H9 (cell line): ENCODE measurements around the gene MACROD1. TPM values are rescaled to one million over a fixed set of nuclear protein-coding genes. Genes with fewer than 3 reads are reported as not detected.

Experiments
- DNase-seq: peaks from one replicate; pipeline ENCODE4 v3.0.0-alpha.2; 2017
- H2AFZ ChIP-seq: one replicate; pipeline ENCODE4 v1.6.1; 2013; ENCODE audit warnings: mild to moderate bottlenecking, low read length, control low read depth, moderate library complexity
- H2AK5ac ChIP-seq: 2 replicates; pipeline ENCODE4 v1.6.1; 2013; ENCODE audit warnings: low read length, control low read depth, mixed read lengths; ENCODE audit not compliant: insufficient read length
- H2BK120ac ChIP-seq: one replicate; pipeline ENCODE4 v1.6.1; 2013; ENCODE audit warnings: low read depth, mild to moderate bottlenecking, low read length, control low read depth, inconsistent platforms; ENCODE audit not compliant: poor library complexity, severe bottlenecking
- H2BK12ac ChIP-seq: 2 replicates; pipeline ENCODE4 v1.6.1; 2013; ENCODE audit warnings: low read length, control low read depth, mixed read lengths, low read depth; ENCODE audit not compliant: insufficient read length
- H2BK15ac ChIP-seq: 2 replicates; pipeline ENCODE4 v1.6.1; 2013; ENCODE audit warnings: low read depth, low read length, control low read depth
- H2BK20ac ChIP-seq: one replicate; pipeline ENCODE4 v1.6.1; 2013; ENCODE audit warnings: low read depth, mild to moderate bottlenecking, low read length, control low read depth, inconsistent platforms; ENCODE audit not compliant: poor library complexity, severe bottlenecking
- H2BK5ac ChIP-seq: 2 replicates; pipeline ENCODE4 v1.6.1; 2013; ENCODE audit warnings: low read length, control low read depth, mixed read lengths; ENCODE audit not compliant: insufficient read length
- H3K14ac ChIP-seq: 2 replicates; pipeline ENCODE4 v1.6.1; 2013; ENCODE audit warnings: low read length, control low read depth; ENCODE audit not compliant: insufficient read depth
- H3K18ac ChIP-seq: 2 replicates; pipeline ENCODE4 v1.6.1; 2013; ENCODE audit warnings: low read depth, mild to moderate bottlenecking, mixed read lengths, low read length, control low read depth; ENCODE audit not compliant: insufficient read length
- H3K23ac ChIP-seq: 2 replicates; pipeline ENCODE4 v1.6.1; 2013; ENCODE audit warnings: low read length, control low read depth, mixed read lengths, low read depth; ENCODE audit not compliant: insufficient read length
- H3K23me2 ChIP-seq: 2 replicates; pipeline ENCODE4 v1.6.1; 2013; ENCODE audit warnings: low read depth, mild to moderate bottlenecking, mixed read lengths, low read length, control low read depth; ENCODE audit not compliant: insufficient read length, poor library complexity, severe bottlenecking
- H3K27ac ChIP-seq: 2 replicates; pipeline ENCODE4 v1.5.1; 2013; ENCODE audit warnings: low read length, control low read depth, mixed read lengths, low read depth; ENCODE audit not compliant: insufficient read length
- H3K27me3 ChIP-seq: 2 replicates; pipeline ENCODE4 v1.6.1; 2013; ENCODE audit warnings: low read length, control low read depth, inconsistent platforms; ENCODE audit not compliant: insufficient read depth
- H3K4ac ChIP-seq: 2 replicates; pipeline ENCODE4 v1.6.1; 2013; ENCODE audit warnings: low read depth, mild to moderate bottlenecking, control low read depth, inconsistent platforms, low read length, moderate library complexity
- H3K4me1 ChIP-seq: 2 replicates; pipeline ENCODE4 v1.6.1; 2013; ENCODE audit warnings: low read length, control low read depth, inconsistent platforms; ENCODE audit not compliant: insufficient read depth
- H3K4me2 ChIP-seq: 2 replicates; pipeline ENCODE4 v1.6.1; 2013; ENCODE audit warnings: low read length, control low read depth, mixed read lengths; ENCODE audit not compliant: insufficient read length, insufficient read depth
- H3K56ac ChIP-seq: 2 replicates; pipeline ENCODE4 v1.6.1; 2013; ENCODE audit warnings: low read depth, mild to moderate bottlenecking, mixed read lengths, low read length, control low read depth; ENCODE audit not compliant: insufficient read length
- H3K79me1 ChIP-seq: 2 replicates; pipeline ENCODE4 v1.6.1; 2013; ENCODE audit warnings: low read depth, mild to moderate bottlenecking, moderate library complexity, low read length, control low read depth, inconsistent platforms; ENCODE audit not compliant: insufficient read depth, poor library complexity, severe bottlenecking
- H3K79me2 ChIP-seq: 2 replicates; pipeline ENCODE4 v1.6.1; 2013; ENCODE audit warnings: low read length, control low read depth, inconsistent platforms; ENCODE audit not compliant: insufficient read depth
- H3K9ac ChIP-seq: 2 replicates; pipeline ENCODE4 v1.6.1; 2013; ENCODE audit warnings: low read length, control low read depth, mixed read lengths; ENCODE audit not compliant: insufficient read length; ENCODE audit errors: extremely low read depth
- H3K9me3 ChIP-seq: one replicate; pipeline ENCODE4 v1.6.1; 2013; ENCODE audit warnings: low read depth, low read length, inconsistent platforms; ENCODE audit not compliant: control insufficient read depth
- H3T11ph ChIP-seq: one replicate; pipeline ENCODE4 v1.6.1; 2013; ENCODE audit warnings: mild to moderate bottlenecking, low read length, control low read depth, inconsistent platforms
- H4K20me1 ChIP-seq: one replicate; pipeline ENCODE4 v1.6.1; 2013; ENCODE audit not compliant: control insufficient read depth, insufficient read length, insufficient read depth
- H4K5ac ChIP-seq: 2 replicates; pipeline ENCODE4 v1.6.1; 2013; ENCODE audit warnings: low read depth, mild to moderate bottlenecking, mixed read lengths, low read length, control low read depth; ENCODE audit not compliant: insufficient read length
- H4K8ac ChIP-seq: replicated peaks from 2 replicates; pipeline ENCODE4 v1.6.1; 2013; ENCODE audit warnings: low read length, control low read depth, mixed read lengths, low read depth; ENCODE audit not compliant: insufficient read length
- H4K91ac ChIP-seq: 2 replicates; pipeline ENCODE4 v1.6.1; 2013; ENCODE audit warnings: low read depth, mild to moderate bottlenecking, moderate library complexity, mixed read lengths, low read length, control low read depth; ENCODE audit not compliant: insufficient read length
- H3K27ac Mint-ChIP-seq, 3 experiments: 2 replicates in 2 of 3; 3 replicates in 1 of 3; pipeline ENCODE4 v1.8.0; 2020 to 2021; ENCODE audit warnings: mixed read lengths in 3 of 3, mild to moderate bottlenecking in 1 of 3, moderate library complexity in 1 of 3
- H3K27me3 Mint-ChIP-seq: 2 replicates; pipeline ENCODE4 v1.8.0; 2021; ENCODE audit warnings: low read depth, mild to moderate bottlenecking, moderate library complexity, mixed read lengths
- H3K36me3 Mint-ChIP-seq, 3 experiments: 2 replicates in 2 of 3; 3 replicates in 1 of 3; pipeline ENCODE4 v1.8.0; 2020 to 2021; ENCODE audit warnings: low read depth in 3 of 3, mixed read lengths in 3 of 3; ENCODE audit not compliant: insufficient read depth in 1 of 3
- H3K4me1 Mint-ChIP-seq, 2 experiments: 2 replicates each; pipeline ENCODE4 v1.8.0; 2020; ENCODE audit warnings: mixed read lengths in 2 of 2
- H3K4me3 Mint-ChIP-seq, 2 experiments: 2 replicates in 1 of 2; 3 replicates in 1 of 2; pipeline ENCODE4 v1.8.0; 2020 to 2021; ENCODE audit warnings: mild to moderate bottlenecking in 2 of 2, mixed read lengths in 2 of 2, moderate library complexity in 1 of 2
- H3K9me3 Mint-ChIP-seq, 2 experiments: 2 replicates in 1 of 2; 3 replicates in 1 of 2; pipeline ENCODE4 v1.8.0; 2020; ENCODE audit warnings: mild to moderate bottlenecking in 2 of 2, mixed read lengths in 2 of 2, moderate library complexity in 1 of 2
- CTCF ChIP-seq: fragments of 200-600 bp; sonication (generic); conservative IDR thresholded peaks from 3 replicates; pipeline ENCODE4 v1.8.0; 2021; ENCODE audit warnings: antibody characterized with exemption, mild to moderate bottlenecking
- WGBS: extraction: QIAGEN DNeasy Blood & Tissue Kit; methylation state at CpG from one replicate; pipeline ENCODE4 v1.1.7; 2013; ENCODE audit warnings: missing lambda C conversion rate, low lambda C conversion rate, mixed read lengths; ENCODE audit not compliant: insufficient read length; ENCODE audit errors: extremely low coverage; 5-methylcytosine and 5-hydroxymethylcytosine counted together
- total RNA-seq: library from RNA; stranded (reverse); gene quantifications from 2 replicates; pipeline ENCODE4 v1.2.1, GENCODE V29; 2021

MACROD1 gene
- total RNA-seq, 1 experiment from 2014 or later: 21.2 TPM

GRCh38 chr11:64211181-64211872 is 45.4 kb upstream of the MACROD1 start:
- no peaks in the 10 kb centered on the region for H3K27me3 ChIP-seq
- H3K4ac ChIP-seq: no peak overlapping the region
- DNase-seq: no peak
- H4K20me1 ChIP-seq: no peaks in the 10 kb centered on the region
- Mint-ChIP-seq H3K9me3 (no peaks in the 10 kb centered on the region), H3K4me1 (no peaks in the 10 kb centered on the region), H3K27ac (no peak overlapping the region), H3K4me3 (no peak overlapping the region), H3K36me3 (peaks cover 3 to 49% (median 36%) of the 10 kb centered on the region in 3 experiments), H3K27me3 (no peaks in the 10 kb centered on the region)
- no peaks in the 10 kb centered on the region for H3K79me2 ChIP-seq
- no peak overlapping the region for H3K4me2 ChIP-seq
- H2AK5ac ChIP-seq: no peak overlapping the region
- no peak overlapping the region for H2AFZ ChIP-seq
- no peaks in the 10 kb centered on the region for H3K79me1 ChIP-seq
- H2BK120ac ChIP-seq: no peak overlapping the region
- H4K91ac ChIP-seq: no peak overlapping the region
- H2BK15ac ChIP-seq: no peak overlapping the region
- no peak overlapping the region for H2BK5ac ChIP-seq
- no peak overlapping the region for H3K14ac ChIP-seq
- H4K8ac ChIP-seq: no peak overlapping the region
- TF ChIP-seq CTCF: no peak
- H3K27ac ChIP-seq: no peak overlapping the region
- H3K9me3 ChIP-seq: no peaks in the 10 kb centered on the region
- H2BK12ac ChIP-seq: no peak overlapping the region
- H3T11ph ChIP-seq: no peak overlapping the region
- no peaks in the 10 kb centered on the region for H3K23me2 ChIP-seq
- H3K9ac ChIP-seq: no peak overlapping the region
- no CpG with 5 or more reads among the region's 30 CpGs for WGBS
- H2BK20ac ChIP-seq: no peak overlapping the region
- H3K23ac ChIP-seq: no peak overlapping the region
- no peak overlapping the region for H3K56ac ChIP-seq
- no peak overlapping the region for H3K18ac ChIP-seq
- H4K5ac ChIP-seq: no peak overlapping the region
- H3K4me1 ChIP-seq: no peaks in the 10 kb centered on the region
